Measurements from ENCODE around the gene ARFGAP2. TPM values are rescaled to one million over a fixed set of nuclear protein-coding genes. Genes with fewer than 3 reads are reported as not detected.

Gene ARFGAP2
- total and polyA plus RNA-seq, 9 of the 15 experiments (the other 6 are each of a cell fraction or from before 2014, with no cell fraction given) = 29.1 to 140 (median 90.1) TPM

GRCh38 chr11:47166368-47166767, 10.3 kb downstream of the ARFGAP2 start:
- ChIA-PET CTCF (ENCODE audit: low intra/inter-chr PET ratio) (no interaction called here), POLR2A (interaction anchor here (0.7 to 1.7 kb wide), 3 partner anchors 9 to 225 kb away, joined by 3 to 7 read pairs (median 3); no protein-coding TSS in a partner anchor)
- Histone ChIP-seq H3K9me3 (replicated peaks; ENCODE audit: control insufficient read depth, insufficient read depth, low read depth, low read length) (no peaks in the 10 kb centered on the region), H3K4me1 (replicated peaks in 1 of 2; ENCODE audit: control insufficient read depth in 2 of 2, insufficient read depth in 2 of 2, low read length in 2 of 2) (peaks cover 0 to 10% of the 10 kb centered on the region in 2 experiments; a peak in 2 of 5 replicates), H3K79me2 (ENCODE audit: control insufficient read depth, insufficient read depth, low read length) (peaks cover 6% of the 10 kb centered on the region; the same call in 2 of the 3 replicates), H3K27me3 (ENCODE audit: control insufficient read depth in 2 of 2, insufficient read depth in 2 of 2, low read length in 2 of 2) (no peaks in the 10 kb centered on the region), H4K20me1 (replicated peaks; ENCODE audit: control insufficient read depth, insufficient read depth, low read length) (peaks cover 14% of the 10 kb centered on the region), H2AFZ (ENCODE audit: low read depth, low read length) (no peak overlapping the region), H3K4me2 (ENCODE audit: insufficient read depth, low read length) (no peak overlapping the region), H3K27ac (ENCODE audit: extremely low read depth, low read depth, low read length) (no peak overlapping the region), H3K36me3 (ENCODE audit: control insufficient read depth, insufficient read depth, low read length) (peaks cover 81% of the 10 kb centered on the region), H3K9me1 (ENCODE audit: control insufficient read depth, insufficient read depth, low read length) (peaks cover 2% of the 10 kb centered on the region), H3K4me3 (no peak overlapping the region), H3K9ac (ENCODE audit: insufficient read depth in 1 of 2, low read depth in 2 of 2, low read length in 2 of 2) (peak overlapping the region in 1 of 2 experiments; percentile 39; a peak in 1 of 4 replicates)
- intact Hi-C loops (cut with micrococcal nuclease) = no loop called here
- BruUV-seq (replicated peaks) = no TSS peak
- TF ChIP-seq ZNF143 (CRISPR knock-in tag; IDR thresholded peaks at IDR 0.05) (no peak), RBFOX2 (IDR thresholded peaks at IDR 0.05; ENCODE audit: low read depth, low read length) (peak; percentile 47), ZNF79 (CRISPR knock-in tag; IDR thresholded peaks at IDR 0.05; ENCODE audit: low read depth) (no peak), ZNF197 (CRISPR knock-in tag; IDR thresholded peaks at IDR 0.05; ENCODE audit: low read depth) (no peak), E4F1 (CRISPR knock-in tag; IDR thresholded peaks at IDR 0.05; ENCODE audit: borderline replicate concordance) (no peak), ZNF354B (CRISPR knock-in tag; IDR thresholded peaks at IDR 0.05) (no peak), ZNF165 (CRISPR knock-in tag; IDR thresholded peaks at IDR 0.05; ENCODE audit: borderline replicate concordance) (no peak), GTF2A2 (tag; IDR thresholded peaks at IDR 0.05) (no peak), POLR2G (IDR thresholded peaks at IDR 0.05; ENCODE audit: low read depth, low read length) (peak; percentile 55), ZKSCAN8 (CRISPR knock-in tag; IDR thresholded peaks at IDR 0.05) (no peak), XRCC3 (IDR thresholded peaks at IDR 0.05) (no peak)
- WGBS (ENCODE audit: insufficient coverage, low coverage, missing lambda C conversion rate) = 85% methylated on average over 5 of the region's 5 CpGs
- ATAC-seq = no peak
- FAIRE-seq = no peak
- in situ Hi-C loops (cut with MboI) = no loop called here
- no peak for DNase-seq (ENCODE audit: extremely low read depth in 1 of 4, low spot score in 3 of 4)
